Measurements from ENCODE around the gene CLEC19A. TPM values are rescaled to one million over a fixed set of nuclear protein-coding genes. Genes with fewer than 3 reads are reported as not detected.

The CLEC19A gene
- total and polyA plus RNA-seq, 2 experiments from 2014 or later = not detected

DNA sequence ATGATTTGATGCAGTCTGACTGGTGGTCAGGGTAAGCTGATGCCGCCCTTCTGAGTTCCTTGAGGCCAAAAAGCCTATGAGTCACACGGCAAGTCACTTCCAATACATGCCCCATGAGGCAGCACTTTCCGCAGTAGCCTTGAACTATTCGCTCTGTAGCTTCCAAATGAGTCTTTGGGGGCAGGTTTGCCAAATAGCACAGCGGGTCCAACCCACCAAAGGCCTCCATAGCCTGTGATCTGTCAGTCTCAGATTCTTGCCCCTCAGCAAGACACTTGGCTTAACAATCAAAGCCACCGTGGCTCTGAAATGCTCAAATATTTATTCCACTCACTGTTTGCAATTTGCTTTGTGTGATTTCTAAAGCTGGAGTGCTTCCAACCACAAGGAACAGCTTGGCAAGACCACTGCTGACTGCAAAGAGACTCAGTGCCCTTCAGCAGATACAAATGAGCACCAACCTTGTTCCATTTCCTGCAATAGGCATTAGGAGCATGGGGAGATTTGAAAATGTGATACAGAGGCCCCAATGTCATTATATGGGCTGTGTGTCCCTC is 45.4 kb downstream of the CLEC19A start:
- 0 out of 2 replicates have a peak overlapping the region, but pooled peaks have one; percentile 18 for H3K27ac ChIP-seq (ENCODE audit: low read depth)
- H3K4me1 Mint-ChIP-seq = peaks cover 6% of the 10 kb centered on the region; the same call in 2 of the 3 replicates
- H3K36me3 ChIP-seq (ENCODE audit: insufficient read depth) = no peaks in the 10 kb centered on the region
- no peak overlapping the region for H3K4me3 ChIP-seq
- H3K9me2 ChIP-seq (ENCODE audit: insufficient read depth) = no peaks in the 10 kb centered on the region
- peaks cover 19% of the 10 kb centered on the region; the same call in 2 of the 3 replicates for H3K9me3 Mint-ChIP-seq
- ATAC-seq = peak; percentile 40
- no peaks in the 10 kb centered on the region for H3K27me3 ChIP-seq (ENCODE audit: insufficient read depth)
- H3F3A ChIP-seq (replicated peaks; ENCODE audit: low read depth) = no peaks in the 10 kb centered on the region
- peak overlapping the region; percentile 95 for H2AFZ ChIP-seq
- peaks cover 5% of the 10 kb centered on the region; the same call in 2 of the 3 replicates for H3K36me3 Mint-ChIP-seq (ENCODE audit: low read depth)
- H3K27ac Mint-ChIP-seq = peak overlapping the region; percentile 17; the same call in 1 of the 2 replicates
- TF ChIP-seq POLR2AphosphoS5 (IDR thresholded peaks at IDR 0.05; ENCODE audit: low read depth) = no peak
- TF ChIP-seq EZH2 (IDR thresholded peaks at IDR 0.05; ENCODE audit: low read depth, unreplicated experiment) = no peak
- no peak for TF ChIP-seq JUNB (IDR thresholded peaks at IDR 0.05; ENCODE audit: unreplicated experiment)
- TF ChIP-seq CREB1 (CRISPR knock-in tag; IDR thresholded peaks at IDR 0.05; ENCODE audit: low read depth) = no peak
- TF ChIP-seq, protein P1, sequence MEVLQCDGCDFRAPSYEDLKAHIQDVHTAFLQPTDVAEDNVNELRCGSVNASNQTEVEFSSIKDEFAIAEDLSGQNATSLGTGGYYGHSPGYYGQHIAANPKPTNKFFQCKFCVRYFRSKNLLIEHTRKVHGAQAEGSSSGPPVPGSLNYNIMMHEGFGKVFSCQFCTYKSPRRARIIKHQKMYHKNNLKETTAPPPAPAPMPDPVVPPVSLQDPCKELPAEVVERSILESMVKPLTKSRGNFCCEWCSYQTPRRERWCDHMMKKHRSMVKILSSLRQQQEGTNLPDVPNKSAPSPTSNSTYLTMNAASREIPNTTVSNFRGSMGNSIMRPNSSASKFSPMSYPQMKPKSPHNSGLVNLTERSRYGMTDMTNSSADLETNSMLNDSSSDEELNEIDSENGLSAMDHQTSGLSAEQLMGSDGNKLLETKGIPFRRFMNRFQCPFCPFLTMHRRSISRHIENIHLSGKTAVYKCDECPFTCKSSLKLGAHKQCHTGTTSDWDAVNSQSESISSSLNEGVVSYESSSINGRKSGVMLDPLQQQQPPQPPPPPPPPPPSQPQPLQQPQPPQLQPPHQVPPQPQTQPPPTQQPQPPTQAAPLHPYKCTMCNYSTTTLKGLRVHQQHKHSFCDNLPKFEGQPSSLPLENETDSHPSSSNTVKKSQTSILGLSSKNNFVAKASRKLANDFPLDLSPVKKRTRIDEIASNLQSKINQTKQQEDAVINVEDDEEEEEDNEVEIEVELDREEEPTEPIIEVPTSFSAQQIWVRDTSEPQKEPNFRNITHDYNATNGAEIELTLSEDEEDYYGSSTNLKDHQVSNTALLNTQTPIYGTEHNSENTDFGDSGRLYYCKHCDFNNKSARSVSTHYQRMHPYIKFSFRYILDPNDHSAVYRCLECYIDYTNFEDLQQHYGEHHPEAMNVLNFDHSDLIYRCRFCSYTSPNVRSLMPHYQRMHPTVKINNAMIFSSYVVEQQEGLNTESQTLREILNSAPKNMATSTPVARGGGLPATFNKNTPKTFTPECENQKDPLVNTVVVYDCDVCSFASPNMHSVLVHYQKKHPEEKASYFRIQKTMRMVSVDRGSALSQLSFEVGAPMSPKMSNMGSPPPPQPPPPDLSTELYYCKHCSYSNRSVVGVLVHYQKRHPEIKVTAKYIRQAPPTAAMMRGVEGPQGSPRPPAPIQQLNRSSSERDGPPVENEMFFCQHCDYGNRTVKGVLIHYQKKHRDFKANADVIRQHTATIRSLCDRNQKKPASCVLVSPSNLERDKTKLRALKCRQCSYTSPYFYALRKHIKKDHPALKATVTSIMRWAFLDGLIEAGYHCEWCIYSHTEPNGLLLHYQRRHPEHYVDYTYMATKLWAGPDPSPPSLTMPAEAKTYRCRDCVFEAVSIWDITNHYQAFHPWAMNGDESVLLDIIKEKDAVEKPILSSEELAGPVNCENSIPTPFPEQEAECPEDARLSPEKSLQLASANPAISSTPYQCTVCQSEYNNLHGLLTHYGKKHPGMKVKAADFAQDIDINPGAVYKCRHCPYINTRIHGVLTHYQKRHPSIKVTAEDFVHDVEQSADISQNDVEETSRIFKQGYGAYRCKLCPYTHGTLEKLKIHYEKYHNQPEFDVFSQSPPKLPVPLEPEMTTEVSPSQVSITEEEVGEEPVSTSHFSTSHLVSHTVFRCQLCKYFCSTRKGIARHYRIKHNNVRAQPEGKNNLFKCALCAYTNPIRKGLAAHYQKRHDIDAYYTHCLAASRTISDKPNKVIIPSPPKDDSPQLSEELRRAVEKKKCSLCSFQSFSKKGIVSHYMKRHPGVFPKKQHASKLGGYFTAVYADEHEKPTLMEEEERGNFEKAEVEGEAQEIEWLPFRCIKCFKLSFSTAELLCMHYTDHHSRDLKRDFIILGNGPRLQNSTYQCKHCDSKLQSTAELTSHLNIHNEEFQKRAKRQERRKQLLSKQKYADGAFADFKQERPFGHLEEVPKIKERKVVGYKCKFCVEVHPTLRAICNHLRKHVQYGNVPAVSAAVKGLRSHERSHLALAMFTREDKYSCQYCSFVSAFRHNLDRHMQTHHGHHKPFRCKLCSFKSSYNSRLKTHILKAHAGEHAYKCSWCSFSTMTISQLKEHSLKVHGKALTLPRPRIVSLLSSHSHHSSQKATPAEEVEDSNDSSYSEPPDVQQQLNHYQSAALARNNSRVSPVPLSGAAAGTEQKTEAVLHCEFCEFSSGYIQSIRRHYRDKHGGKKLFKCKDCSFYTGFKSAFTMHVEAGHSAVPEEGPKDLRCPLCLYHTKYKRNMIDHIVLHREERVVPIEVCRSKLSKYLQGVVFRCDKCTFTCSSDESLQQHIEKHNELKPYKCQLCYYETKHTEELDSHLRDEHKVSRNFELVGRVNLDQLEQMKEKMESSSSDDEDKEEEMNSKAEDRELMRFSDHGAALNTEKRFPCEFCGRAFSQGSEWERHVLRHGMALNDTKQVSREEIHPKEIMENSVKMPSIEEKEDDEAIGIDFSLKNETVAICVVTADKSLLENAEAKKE (CRISPR knock-in tag; IDR thresholded peaks at IDR 0.05) = no peak
- no peak for TF ChIP-seq STAT1 (IDR thresholded peaks at IDR 0.05; ENCODE audit: unreplicated experiment)
- TF ChIP-seq, protein P2, sequence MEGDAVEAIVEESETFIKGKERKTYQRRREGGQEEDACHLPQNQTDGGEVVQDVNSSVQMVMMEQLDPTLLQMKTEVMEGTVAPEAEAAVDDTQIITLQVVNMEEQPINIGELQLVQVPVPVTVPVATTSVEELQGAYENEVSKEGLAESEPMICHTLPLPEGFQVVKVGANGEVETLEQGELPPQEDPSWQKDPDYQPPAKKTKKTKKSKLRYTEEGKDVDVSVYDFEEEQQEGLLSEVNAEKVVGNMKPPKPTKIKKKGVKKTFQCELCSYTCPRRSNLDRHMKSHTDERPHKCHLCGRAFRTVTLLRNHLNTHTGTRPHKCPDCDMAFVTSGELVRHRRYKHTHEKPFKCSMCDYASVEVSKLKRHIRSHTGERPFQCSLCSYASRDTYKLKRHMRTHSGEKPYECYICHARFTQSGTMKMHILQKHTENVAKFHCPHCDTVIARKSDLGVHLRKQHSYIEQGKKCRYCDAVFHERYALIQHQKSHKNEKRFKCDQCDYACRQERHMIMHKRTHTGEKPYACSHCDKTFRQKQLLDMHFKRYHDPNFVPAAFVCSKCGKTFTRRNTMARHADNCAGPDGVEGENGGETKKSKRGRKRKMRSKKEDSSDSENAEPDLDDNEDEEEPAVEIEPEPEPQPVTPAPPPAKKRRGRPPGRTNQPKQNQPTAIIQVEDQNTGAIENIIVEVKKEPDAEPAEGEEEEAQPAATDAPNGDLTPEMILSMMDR (conservative IDR thresholded peaks at IDR 0.05; ENCODE audit: low read depth in 2 of 2) = no peak
- TF ChIP-seq ZNF114 (CRISPR knock-in tag; IDR thresholded peaks at IDR 0.05) = no peak
- no peak for TF ChIP-seq NANOG (IDR thresholded peaks at IDR 0.05; ENCODE audit: borderline replicate concordance)
- TF ChIP-seq, protein P3, sequence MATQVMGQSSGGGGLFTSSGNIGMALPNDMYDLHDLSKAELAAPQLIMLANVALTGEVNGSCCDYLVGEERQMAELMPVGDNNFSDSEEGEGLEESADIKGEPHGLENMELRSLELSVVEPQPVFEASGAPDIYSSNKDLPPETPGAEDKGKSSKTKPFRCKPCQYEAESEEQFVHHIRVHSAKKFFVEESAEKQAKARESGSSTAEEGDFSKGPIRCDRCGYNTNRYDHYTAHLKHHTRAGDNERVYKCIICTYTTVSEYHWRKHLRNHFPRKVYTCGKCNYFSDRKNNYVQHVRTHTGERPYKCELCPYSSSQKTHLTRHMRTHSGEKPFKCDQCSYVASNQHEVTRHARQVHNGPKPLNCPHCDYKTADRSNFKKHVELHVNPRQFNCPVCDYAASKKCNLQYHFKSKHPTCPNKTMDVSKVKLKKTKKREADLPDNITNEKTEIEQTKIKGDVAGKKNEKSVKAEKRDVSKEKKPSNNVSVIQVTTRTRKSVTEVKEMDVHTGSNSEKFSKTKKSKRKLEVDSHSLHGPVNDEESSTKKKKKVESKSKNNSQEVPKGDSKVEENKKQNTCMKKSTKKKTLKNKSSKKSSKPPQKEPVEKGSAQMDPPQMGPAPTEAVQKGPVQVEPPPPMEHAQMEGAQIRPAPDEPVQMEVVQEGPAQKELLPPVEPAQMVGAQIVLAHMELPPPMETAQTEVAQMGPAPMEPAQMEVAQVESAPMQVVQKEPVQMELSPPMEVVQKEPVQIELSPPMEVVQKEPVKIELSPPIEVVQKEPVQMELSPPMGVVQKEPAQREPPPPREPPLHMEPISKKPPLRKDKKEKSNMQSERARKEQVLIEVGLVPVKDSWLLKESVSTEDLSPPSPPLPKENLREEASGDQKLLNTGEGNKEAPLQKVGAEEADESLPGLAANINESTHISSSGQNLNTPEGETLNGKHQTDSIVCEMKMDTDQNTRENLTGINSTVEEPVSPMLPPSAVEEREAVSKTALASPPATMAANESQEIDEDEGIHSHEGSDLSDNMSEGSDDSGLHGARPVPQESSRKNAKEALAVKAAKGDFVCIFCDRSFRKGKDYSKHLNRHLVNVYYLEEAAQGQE (IDR thresholded peaks at IDR 0.05; ENCODE audit: unreplicated experiment) = no peak
- TF ChIP-seq, protein P4, sequence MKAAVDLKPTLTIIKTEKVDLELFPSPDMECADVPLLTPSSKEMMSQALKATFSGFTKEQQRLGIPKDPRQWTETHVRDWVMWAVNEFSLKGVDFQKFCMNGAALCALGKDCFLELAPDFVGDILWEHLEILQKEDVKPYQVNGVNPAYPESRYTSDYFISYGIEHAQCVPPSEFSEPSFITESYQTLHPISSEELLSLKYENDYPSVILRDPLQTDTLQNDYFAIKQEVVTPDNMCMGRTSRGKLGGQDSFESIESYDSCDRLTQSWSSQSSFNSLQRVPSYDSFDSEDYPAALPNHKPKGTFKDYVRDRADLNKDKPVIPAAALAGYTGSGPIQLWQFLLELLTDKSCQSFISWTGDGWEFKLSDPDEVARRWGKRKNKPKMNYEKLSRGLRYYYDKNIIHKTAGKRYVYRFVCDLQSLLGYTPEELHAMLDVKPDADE (IDR thresholded peaks at IDR 0.05) = no peak
- TF ChIP-seq EZH2phosphoT487 (IDR thresholded peaks at IDR 0.05; ENCODE audit: unreplicated experiment) = no peak
- no peak for TF ChIP-seq ZNF331 (CRISPR knock-in tag; IDR thresholded peaks at IDR 0.05; ENCODE audit: low read depth)
- peaks cover 2% of the 10 kb centered on the region for H3K27me3 Mint-ChIP-seq (ENCODE audit: insufficient read depth, low read depth, poor library complexity)
- H3K4me3 Mint-ChIP-seq = no peak overlapping the region
- H3K79me2 ChIP-seq (replicated peaks; ENCODE audit: insufficient read depth) = no peaks in the 10 kb centered on the region
- peaks cover 11% of the 10 kb centered on the region; the same call in 1 of the 2 replicates for H3K4me1 ChIP-seq (ENCODE audit: insufficient read depth)
- H3K4me2 ChIP-seq = no peak overlapping the region
- H4K20me1 ChIP-seq (replicated peaks; ENCODE audit: insufficient read depth) = no peaks in the 10 kb centered on the region
- peak; percentile 21 for DNase-seq (ENCODE audit: low spot score)
